NCI-H128 (cell line): ENCODE results near the gene SPTB.

Experiments used
- DNase-seq: peaks from one replicate; lab custom pipeline; 2025; ENCODE audit not compliant: unreplicated experiment; lab: John Stamatoyannopoulos, UW

Gene SPTB

GRCh38 chr14:64755781-64756221, 123.9 kb downstream of the SPTB start:
- no peak for DNase-seq

- DNase-seq, result no peak
Measured at GRCh38 chr14:64754685-64755084, 125.0 kb downstream of the SPTB start.

- DNase-seq, result no peak
Measured at GRCh38 chr14:64753999-64754398, 125.7 kb downstream of the SPTB start.

- DNase-seq, result no peak
Measured at GRCh38 chr14:64753374-64753773, 126.3 kb downstream of the SPTB start.

GRCh38 chr14:64752909-64753308, 126.8 kb downstream of the SPTB start:
- DNase-seq, result no peak

- DNase-seq, result no peak
Measured at GRCh38 chr14:64748995-64749714, 130.6 kb downstream of the SPTB start.

- DNase-seq, result no peak
Measured at GRCh38 chr14:64748521-64748920, 131.2 kb downstream of the SPTB start.

GRCh38 chr14:64747327-64747726, 132.4 kb downstream of the SPTB start:
- no peak for DNase-seq

- DNase-seq, result no peak
Measured at GRCh38 chr14:64746298-64747250, 133.1 kb downstream of the SPTB start.

GRCh38 chr14:64745511-64746091, 134.1 kb downstream of the SPTB start:
- no peak for DNase-seq

- no peak for DNase-seq
Measured at GRCh38 chr14:64743061-64743460, 136.6 kb downstream of the SPTB start.

GRCh38 chr14:64741961-64742360, 137.7 kb downstream of the SPTB start:
- no peak for DNase-seq

GRCh38 chr14:64741200-64741599, 138.5 kb downstream of the SPTB start:
- no peak for DNase-seq

GRCh38 chr14:64738281-64738804, 141.4 kb downstream of the SPTB start:
- no peak for DNase-seq

GRCh38 chr14:64737391-64738280, 142.1 kb downstream of the SPTB start:
- no peak for DNase-seq

- DNase-seq, result no peak
Measured at GRCh38 chr14:64736271-64737169, 143.2 kb downstream of the SPTB start.

GRCh38 chr14:64734990-64735389, 144.7 kb downstream of the SPTB start:
- DNase-seq, result no peak

- DNase-seq, result no peak
Measured at GRCh38 chr14:64733899-64734298, 145.8 kb downstream of the SPTB start.

GRCh38 chr14:64733321-64733720, 146.4 kb downstream of the SPTB start:
- no peak for DNase-seq
